Suppressor macrophage (primary cell): Measurements from ENCODE around the gene IMMT.
A peak's percentile ranks its signal among the peaks of the same experiment; 100 is the strongest.
"Not testable (repeated sequence)": the region's sequence is repeated elsewhere in the genome, so short reads cannot be mapped to it uniquely, and the experiment has no call there.

Source experiments
- DNase-seq, 4 experiments: peaks; one replicate each; pipeline ENCODE4 v3.0.0-alpha.2; 2020 to 2022
- total RNA-seq, 17 experiments: gene quantifications; one replicate each; lab custom pipeline; 2026; ENCODE audit warnings: mixed read lengths in 6 of 17, inconsistent platforms in 3 of 17; lab: John Stamatoyannopoulos, UW

IMMT gene
- total RNA-seq, result 67.8 to 185 (median 147) reads per million in 17 experiments

- peak; percentile 99 for DNase-seq
Observed at GRCh38 chr2:86195055-86195807, at the start of gene IMMT. TSS of gene IMMT (minus strand) at chr2:86195462. CDS start at chr2:86195382, 80 bp downstream.

GRCh38 chr2:86244781-86245180 is 49.5 kb upstream of the IMMT start:
- not testable (repeated sequence) for DNase-seq

DNA sequence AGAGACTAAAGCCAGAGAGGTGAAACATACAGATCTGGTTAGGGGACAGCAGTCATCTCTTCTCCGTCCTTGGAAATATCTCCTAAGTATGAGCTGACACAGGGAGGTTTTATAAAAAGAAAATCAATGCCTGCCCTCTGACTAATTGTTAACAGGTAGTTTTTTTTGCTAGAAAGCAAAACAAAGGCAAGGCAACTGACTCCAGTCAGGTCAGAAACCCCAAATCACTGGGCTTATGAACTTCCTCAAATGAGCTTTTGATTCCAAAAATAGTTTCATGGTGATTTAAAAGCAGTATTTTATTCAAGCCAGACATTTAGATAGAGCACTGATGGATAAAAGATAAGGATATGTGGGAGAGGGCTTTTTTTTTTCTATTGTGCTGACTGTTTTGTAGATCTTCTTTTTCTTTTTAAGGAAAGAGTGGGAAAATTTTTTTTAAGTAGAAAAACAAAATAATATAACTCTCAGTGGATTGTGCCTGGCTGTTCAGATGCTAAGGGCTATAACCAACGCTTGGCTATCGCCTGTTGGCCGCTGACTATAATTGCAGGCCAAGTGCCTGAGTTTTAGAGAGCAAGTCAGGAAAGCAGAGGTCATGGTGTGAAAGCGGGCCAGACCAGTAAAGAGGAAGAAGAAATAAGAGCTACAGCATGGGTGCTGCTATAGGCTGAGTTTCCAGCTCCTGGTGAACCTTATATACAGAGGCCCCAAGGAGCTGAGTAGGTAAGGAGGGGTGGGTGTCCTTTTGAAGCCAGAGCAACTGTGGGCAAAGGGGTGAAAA is 48.9 kb upstream of the IMMT start:
- peak in 3 of 4 experiments; percentile 47 to 64 (median 49) for DNase-seq

GRCh38 chr2:86243272-86243671 is 48.0 kb upstream of the IMMT start:
- DNase-seq, result peak in 3 of 4 experiments; percentile 17 to 40 (median 22)

DNA sequence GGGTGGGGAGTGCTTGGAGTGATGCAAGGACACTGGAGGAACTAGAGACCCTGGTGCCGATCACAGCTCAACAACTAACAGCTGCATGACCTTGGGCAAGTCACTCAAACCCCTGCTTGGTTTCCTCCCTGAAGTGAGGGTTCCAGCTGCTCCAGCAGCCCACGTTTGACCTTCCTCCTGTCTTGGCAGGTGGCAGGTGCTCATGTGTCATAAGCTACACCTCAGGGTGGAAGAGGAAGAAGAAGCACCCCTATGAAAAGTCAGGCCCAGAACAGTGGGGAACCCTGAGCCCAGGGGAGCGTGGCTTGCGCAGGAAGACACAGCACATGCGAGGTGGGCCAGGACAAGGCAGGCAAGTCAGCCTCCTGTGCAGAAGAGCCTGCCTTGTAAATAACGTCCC is 46.3 kb upstream of the IMMT start:
- DNase-seq, result no peak

GRCh38 chr2:86240251-86240650 is 45.0 kb upstream of the IMMT start:
- no peak for DNase-seq

DNA sequence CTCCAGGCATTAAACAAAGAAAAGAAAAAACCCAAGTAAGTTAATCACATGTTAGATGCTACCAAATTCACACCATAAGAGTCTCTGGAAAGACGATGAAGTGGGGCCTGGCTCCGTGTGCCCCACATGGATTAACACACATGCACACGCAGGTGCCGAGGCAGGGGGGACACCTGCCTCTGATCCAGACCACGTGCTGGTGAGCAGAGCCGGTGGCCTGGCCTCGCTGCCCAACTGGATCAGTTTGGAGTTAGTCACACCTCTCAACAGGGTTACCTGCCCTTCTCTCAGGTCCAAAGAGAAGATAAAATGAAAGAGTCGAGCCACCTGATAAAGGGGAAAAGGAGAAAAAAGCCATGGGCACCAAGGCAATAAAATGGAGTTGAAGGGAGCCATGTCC is 44.5 kb upstream of the IMMT start:
- DNase-seq, result no peak

GRCh38 chr2:86239326-86239725 is 44.1 kb upstream of the IMMT start:
- no peak for DNase-seq

DNA sequence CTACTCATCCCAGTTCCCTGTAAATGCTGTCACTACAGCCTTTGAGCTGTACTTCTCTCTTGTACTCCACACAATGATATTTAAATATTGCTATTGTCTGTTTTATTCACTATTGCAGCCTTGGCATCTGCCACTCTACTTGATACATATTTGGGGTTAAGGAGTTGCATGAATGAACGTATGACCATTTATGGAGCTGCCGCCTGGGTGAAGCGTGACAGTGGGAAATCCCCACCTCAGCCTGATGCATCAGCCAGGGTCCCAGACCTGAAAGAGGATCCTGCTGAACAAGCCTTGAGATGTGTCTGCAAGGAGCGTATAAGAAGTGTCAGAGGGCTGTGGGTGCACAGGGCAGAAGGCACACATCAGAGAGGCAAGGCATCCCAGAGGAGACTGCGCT is 43.1 kb upstream of the IMMT start:
- DNase-seq, result peak; percentile 13 to 65 (median 57)

- DNase-seq, result no peak
Observed at GRCh38 chr2:86237172-86237571, 41.9 kb upstream of the IMMT start.

- no peak for DNase-seq
Observed at GRCh38 chr2:86235196-86235980, 40.1 kb upstream of the IMMT start.

DNA sequence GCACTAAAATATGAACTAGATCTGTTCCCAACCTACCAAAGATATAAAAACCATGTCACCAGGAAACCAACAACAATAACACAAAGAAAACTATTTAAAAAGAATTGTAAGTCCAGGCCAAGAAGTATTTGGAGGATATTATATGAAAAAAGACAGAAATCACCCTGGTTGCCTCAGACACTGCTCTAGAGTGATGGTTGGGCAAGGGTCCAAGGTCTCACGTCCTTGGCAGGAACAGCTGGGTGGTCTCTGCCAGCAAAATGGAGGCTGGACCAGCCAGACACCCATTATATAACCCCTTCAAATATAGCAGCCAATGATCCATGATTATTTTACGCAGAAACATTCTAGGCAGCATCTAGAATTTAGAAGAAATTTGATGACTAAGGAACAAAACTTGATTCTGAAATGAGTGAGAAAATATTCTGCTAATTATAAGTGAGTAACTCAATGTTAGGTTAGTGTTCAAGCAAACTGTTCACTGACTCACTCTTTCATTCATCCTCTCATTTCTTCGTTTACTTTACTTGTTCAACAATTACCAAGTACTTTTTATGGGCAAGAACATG is 39.4 kb upstream of the IMMT start:
- DNase-seq, result no peak

DNA sequence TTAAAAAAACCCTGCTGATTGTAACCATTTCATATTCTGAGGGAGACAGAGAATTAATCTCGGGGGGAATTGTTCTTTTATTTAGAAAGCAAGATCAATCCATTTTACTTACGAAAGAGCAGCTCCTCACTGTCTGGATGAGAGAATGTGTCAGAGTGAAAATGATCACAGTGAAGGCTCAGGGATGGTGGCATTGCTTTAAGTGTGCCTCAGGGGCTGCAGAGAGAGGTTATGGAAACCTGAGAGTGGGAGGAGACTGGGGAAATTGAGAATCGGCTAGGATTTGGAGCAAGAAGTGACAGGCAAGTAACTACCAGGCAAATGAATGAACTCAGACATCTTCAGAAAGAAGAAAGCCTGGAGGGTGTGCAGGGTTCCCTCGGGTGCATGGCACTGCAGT is 38.2 kb upstream of the IMMT start:
- no peak for DNase-seq

DNA sequence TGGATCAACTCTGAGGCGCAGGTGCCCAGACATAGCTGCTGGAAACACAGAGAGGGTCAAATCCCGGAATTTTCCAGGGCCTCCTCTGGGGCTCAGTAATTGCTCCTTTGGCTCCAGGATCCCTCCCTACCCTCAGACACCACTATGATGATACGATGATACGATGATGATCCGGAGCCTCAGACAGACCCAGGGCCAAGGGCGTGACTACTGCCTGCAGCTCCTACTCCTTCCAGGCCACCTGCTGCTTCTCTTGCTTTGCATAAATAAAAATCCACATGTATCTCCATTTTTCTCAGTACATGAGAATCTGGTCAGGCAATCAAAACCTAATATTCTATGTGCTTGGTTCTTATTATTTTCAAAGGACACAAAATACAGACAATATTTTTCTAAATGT is 37.6 kb upstream of the IMMT start:
- DNase-seq, result no peak

DNA sequence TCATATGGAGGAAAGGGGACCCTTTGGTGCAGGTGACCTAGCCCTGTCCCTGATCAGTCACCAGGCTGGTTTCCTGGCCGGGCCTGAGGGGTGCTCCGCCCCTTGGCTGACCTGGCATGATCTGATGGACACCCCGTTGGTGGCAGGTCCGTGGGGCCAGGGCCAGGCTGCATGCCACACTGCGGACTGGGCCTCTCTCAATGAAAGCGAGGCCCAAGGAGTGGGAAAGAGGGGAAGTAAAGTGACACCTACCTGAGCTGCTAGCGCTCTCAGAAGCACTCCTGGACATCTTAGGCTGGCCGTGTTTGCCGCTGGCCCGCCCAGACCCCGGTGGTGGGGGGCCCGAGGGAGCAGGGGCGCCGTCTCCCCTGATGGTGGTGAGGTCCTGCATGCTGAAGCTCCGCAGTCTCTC is 37.1 kb upstream of the IMMT start:
- DNase-seq, result no peak

DNA sequence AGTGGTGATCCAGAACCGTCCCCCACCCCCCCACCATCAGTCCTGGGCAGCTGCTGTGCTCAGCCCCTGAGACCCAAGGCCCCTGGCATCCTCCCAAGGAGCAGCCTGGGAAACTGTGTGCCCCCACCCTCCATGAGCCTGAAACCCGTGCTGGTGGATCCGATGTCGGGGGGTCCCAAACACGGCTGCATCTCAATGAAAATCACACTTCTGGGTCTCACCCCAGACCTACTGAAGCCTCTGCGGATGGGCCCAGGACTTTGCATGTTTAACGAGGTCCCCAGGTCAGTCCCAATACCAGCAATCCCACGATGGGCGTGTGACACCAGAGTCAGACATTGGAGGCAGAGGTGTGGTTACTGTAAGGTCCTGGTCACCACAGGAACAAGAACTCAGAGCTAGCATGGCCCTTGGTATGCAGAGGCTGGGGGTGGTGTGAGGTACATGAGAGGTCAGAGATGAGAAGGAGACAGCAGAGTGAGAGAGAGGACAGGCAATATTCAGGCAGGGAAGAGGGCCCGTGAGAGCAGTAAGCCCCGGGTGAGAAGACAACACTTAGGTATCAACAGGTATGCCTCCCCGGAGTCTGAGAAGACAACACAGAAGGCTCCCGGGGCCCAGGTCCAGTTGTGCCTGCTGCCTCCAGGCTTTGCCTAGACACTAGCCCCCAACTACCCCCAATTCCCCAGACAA is 36.6 kb upstream of the IMMT start:
- DNase-seq, result no peak

DNA sequence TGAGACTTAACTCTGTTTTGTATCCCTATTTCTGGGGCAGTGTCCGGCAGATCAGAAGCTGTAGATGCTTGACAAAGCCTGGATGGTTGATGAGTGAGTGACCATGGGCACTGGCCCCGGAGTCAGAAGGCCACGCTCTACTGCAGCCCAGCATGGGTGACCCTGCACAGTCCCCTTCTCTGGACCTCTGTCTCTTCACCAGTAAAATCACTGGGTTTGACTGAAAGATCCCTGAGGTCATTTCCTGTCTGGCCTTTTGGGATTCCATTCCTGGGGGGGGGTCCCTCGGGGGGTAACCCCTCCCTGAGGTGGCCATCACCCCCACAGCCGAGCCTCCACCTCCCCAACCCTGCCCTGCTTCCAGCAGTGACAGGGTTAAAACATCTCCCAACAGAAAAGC is 35.7 kb upstream of the IMMT start:
- no peak for DNase-seq

DNA sequence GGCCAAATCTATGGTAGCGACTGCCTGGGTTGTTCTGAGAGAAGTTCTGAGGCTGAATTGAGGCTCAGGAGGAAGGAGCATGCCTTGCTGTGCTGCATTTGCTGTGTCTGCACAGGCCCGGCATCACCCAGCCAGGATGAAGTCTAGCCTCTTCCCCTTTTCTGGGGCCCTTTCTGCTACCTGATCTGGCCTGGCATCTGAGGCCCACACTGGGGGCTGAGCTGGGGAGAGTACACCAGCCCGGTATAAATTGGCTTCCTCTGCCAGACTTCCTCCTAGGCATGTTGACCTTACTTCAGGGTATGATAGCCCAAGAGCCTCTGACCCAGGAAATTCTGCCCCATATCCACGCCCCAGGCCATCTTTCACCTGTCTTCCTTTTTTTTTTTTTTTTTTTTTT is 34.0 kb upstream of the IMMT start:
- peak in 3 of 4 experiments; percentile 18 to 27 (median 20) for DNase-seq

GRCh38 chr2:86228574-86228973 is 33.3 kb upstream of the IMMT start:
- not testable (repeated sequence) for DNase-seq

DNA sequence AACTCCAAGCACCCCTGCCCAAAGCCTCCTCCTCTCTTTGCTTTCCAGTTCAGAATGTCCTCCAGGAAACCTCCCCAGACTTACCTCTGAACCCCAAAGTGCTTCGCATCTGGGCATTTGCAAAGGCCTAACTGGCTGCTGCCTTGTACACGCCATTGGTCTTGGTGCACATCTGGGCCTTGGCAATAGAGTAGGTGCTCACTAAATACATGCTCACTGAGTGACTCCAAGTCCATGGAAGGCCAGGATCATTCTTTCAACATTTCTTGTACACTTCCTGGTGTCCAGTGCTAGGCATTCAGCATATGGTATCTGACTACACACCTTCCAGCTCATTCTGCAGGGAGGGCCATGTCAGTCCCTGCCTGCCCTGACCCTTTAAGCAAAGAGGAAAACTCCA is 32.4 kb upstream of the IMMT start:
- DNase-seq, result no peak

DNA sequence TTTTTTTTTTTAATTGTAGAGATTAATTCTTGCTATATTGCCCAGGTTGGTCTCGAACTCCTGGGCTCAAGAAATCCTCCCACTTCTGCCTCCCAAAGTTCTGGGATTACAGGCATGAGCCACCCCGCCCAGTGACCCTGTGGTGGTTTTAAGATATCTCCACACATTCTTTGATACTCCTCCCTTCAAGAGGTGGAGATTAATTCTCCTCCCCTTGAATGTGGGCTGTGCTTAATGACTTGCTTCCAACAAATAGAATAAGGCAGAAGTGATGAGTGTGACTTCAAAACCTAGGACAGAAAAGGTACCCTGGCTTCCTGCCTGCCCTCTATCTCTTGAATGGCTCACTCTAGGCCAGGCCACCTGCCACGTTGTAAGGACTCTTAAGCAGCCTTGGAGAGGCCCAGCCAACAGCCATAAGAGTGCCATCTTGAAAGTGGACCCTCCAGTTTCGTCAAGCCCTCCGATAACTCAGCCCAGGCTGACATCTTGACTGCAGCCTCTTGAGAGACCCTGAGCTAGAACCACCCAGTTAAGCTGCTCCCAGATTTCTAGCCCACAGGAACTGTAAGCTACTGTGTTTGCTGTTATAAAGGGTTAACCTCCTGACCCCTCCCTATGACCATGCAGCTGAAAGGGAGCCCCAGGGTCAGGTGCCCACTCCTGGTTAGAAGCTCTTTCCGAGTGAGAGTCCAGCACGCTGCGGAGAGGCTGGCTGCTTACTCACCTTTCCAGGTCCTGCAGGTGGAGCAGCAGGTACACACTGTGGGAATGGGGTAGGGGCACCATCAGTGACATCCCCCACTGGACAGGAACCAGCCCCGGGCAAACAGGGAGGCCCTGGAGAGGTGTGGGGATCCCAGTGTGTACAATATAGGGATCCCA is 31.6 kb upstream of the IMMT start:
- DNase-seq, result no peak
